ENCODE measurements around the gene LAMA3. TPM values are rescaled to one million over a fixed set of nuclear protein-coding genes. Genes with fewer than 3 reads are reported as not detected.
A peak's percentile ranks its signal among the peaks of the same experiment; 100 is the strongest.

The LAMA3 gene
- total RNA-seq, 1 experiment from 2014 or later = 5.6 TPM

DNA sequence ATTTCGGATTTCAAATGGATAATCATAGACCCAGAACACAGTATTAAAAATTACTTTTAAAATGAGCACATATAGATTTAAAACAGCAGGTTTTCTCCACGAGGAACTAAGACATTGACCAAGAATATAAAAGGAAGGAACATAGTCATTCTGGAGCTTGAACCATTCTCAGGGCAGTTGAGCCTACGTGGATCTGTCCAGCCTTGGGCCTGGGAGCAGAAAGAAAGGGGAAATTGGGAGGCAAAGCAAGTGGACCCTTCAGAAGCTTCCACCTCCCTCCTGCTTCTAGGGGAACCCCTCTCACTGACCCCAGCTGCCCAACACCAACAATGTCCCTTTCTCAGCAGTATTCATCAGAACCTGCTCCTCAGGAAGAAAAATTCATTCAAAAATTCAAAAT lies 293.9 kb downstream of the LAMA3 start:
- DNase-seq (ENCODE audit: low read depth, low spot score) = no peak
- intact Hi-C loops (cut with micrococcal nuclease) = no loop called here
- H3K79me2 ChIP-seq (ENCODE audit: insufficient read depth, low read length) = no peaks in the 10 kb centered on the region
- CTCF ChIA-PET = no interaction called here
- H4K20me1 ChIP-seq (ENCODE audit: insufficient read depth) = no peaks in the 10 kb centered on the region
- POLR2A ChIA-PET = no interaction called here
- no peaks in the 10 kb centered on the region for H3K27me3 ChIP-seq (ENCODE audit: insufficient read depth, low read length)
- no peak for ATAC-seq
- no peaks in the 10 kb centered on the region for H3K9me3 ChIP-seq (ENCODE audit: control insufficient read depth in 1 of 2, insufficient read depth in 1 of 2, low read depth in 1 of 2, low read length in 2 of 2)
- H3K9me2 ChIP-seq (ENCODE audit: insufficient read depth) = no peaks in the 10 kb centered on the region
- RAD21 ChIA-PET (ENCODE audit: low non-redundant PET in 1 of 2, low total read pairs in 2 of 2, uncharacterized antibody in 2 of 2, unreplicated experiment in 2 of 2) = no interaction called here
- peaks cover 5 to 12% of the 10 kb centered on the region in 2 experiments; a peak in 3 of 4 replicates for H3K4me1 ChIP-seq (ENCODE audit: control insufficient read depth in 1 of 2, insufficient read depth in 2 of 2, low read length in 2 of 2)
- no peak overlapping the region for H2AFZ ChIP-seq (ENCODE audit: low read depth, low read length, poor library complexity, severe bottlenecking)
- TF ChIP-seq JUND (IDR thresholded peaks at IDR 0.05) (no peak), SIN3A (IDR thresholded peaks at IDR 0.05; ENCODE audit: low read depth) (no peak), TCF7L2 (IDR thresholded peaks at IDR 0.05; ENCODE audit: borderline replicate concordance, extremely low read depth, insufficient read depth, insufficient read length) (no peak), EZH2 (IDR thresholded peaks at IDR 0.05) (no peak), YY1 (IDR thresholded peaks at IDR 0.05; ENCODE audit: extremely low read depth, insufficient replicate concordance, low read depth, low read length) (no peak), EGR1 (IDR thresholded peaks at IDR 0.05; ENCODE audit: low read depth) (no peak), FOSL1 (IDR thresholded peaks at IDR 0.05; ENCODE audit: low read depth) (no peak), CBX3 (IDR thresholded peaks at IDR 0.05; ENCODE audit: low read depth) (no peak), ELF1 (IDR thresholded peaks at IDR 0.05; ENCODE audit: borderline replicate concordance, low read depth) (no peak), ZNF274 (IDR thresholded peaks at IDR 0.05; ENCODE audit: low read depth, low read length) (no peak), POLR2AphosphoS5 (IDR thresholded peaks at IDR 0.05; ENCODE audit: low read depth, low read length) (no peak)
- TF ChIP-seq, protein P1, sequence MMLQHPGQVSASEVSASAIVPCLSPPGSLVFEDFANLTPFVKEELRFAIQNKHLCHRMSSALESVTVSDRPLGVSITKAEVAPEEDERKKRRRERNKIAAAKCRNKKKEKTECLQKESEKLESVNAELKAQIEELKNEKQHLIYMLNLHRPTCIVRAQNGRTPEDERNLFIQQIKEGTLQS (IDR thresholded peaks at IDR 0.05) = no peak
- TF ChIP-seq, protein P2, sequence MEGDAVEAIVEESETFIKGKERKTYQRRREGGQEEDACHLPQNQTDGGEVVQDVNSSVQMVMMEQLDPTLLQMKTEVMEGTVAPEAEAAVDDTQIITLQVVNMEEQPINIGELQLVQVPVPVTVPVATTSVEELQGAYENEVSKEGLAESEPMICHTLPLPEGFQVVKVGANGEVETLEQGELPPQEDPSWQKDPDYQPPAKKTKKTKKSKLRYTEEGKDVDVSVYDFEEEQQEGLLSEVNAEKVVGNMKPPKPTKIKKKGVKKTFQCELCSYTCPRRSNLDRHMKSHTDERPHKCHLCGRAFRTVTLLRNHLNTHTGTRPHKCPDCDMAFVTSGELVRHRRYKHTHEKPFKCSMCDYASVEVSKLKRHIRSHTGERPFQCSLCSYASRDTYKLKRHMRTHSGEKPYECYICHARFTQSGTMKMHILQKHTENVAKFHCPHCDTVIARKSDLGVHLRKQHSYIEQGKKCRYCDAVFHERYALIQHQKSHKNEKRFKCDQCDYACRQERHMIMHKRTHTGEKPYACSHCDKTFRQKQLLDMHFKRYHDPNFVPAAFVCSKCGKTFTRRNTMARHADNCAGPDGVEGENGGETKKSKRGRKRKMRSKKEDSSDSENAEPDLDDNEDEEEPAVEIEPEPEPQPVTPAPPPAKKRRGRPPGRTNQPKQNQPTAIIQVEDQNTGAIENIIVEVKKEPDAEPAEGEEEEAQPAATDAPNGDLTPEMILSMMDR (IDR thresholded peaks at IDR 0.05 in 2 of 3, conservative IDR thresholded peaks at IDR 0.05 in 1 of 3; ENCODE audit: borderline replicate concordance in 1 of 3, insufficient read depth in 1 of 3, low read depth in 2 of 3, low read length in 2 of 3) = no peak
- peak overlapping the region; percentile 16; the same call in 1 of the 2 replicates for H3K4me2 ChIP-seq (ENCODE audit: low read length)
- no peak overlapping the region for H3K9ac ChIP-seq (ENCODE audit: low read length)
- BruUV-seq (replicated peaks) = no TSS peak
- no peak overlapping the region for H3K4me3 ChIP-seq (replicated peaks in 1 of 2; ENCODE audit: low read depth in 1 of 2, low read length in 2 of 2)
- no peak overlapping the region for H3K27ac ChIP-seq (ENCODE audit: low read depth, low read length)
- no peaks in the 10 kb centered on the region for H3K36me3 ChIP-seq (ENCODE audit: control insufficient read depth in 1 of 2, insufficient read depth in 2 of 2, low read length in 2 of 2)

Data from HCT116 (cell line).